Measurements from ENCODE around the gene ZNF385D.

The ZNF385D gene

GRCh38 chr3:21524133-21524532 lies 226.9 kb downstream of the ZNF385D start:
- no peaks in the 10 kb centered on the region for H3K27me3 ChIP-seq (ENCODE audit: insufficient read depth, low read length)
- no peaks in the 10 kb centered on the region for H3K36me3 ChIP-seq (ENCODE audit: control insufficient read depth in 1 of 2, insufficient read depth in 2 of 2, low read length in 2 of 2)
- no peak overlapping the region for H2BK120ac ChIP-seq (ENCODE audit: insufficient read depth, low read length, poor library complexity)
- no peaks in the 10 kb centered on the region for H3K9me3 ChIP-seq (ENCODE audit: insufficient read depth, low read depth, low read length)
- no peak overlapping the region for H3K9ac ChIP-seq (ENCODE audit: low read length)
- no peaks in the 10 kb centered on the region for H3K79me2 ChIP-seq (ENCODE audit: control insufficient read depth, insufficient read depth, low read length, poor library complexity)
- H3K14ac ChIP-seq (ENCODE audit: low read length), result no peak overlapping the region
- no peak overlapping the region for H3K27ac ChIP-seq (ENCODE audit: low read depth, low read length)
- H3K23ac ChIP-seq (ENCODE audit: low read length), result no peak overlapping the region
- H3K4me2 ChIP-seq (ENCODE audit: low read length), result no peak overlapping the region
- H4K91ac ChIP-seq (ENCODE audit: low read depth, low read length), result no peak overlapping the region
- H3K18ac ChIP-seq (ENCODE audit: low read length), result no peak overlapping the region
- no CpG with 5 or more reads among the region's 2 CpGs for WGBS (ENCODE audit: extremely low coverage, insufficient coverage, insufficient read length)
- H4K12ac ChIP-seq (ENCODE audit: low read depth, low read length), result no peak overlapping the region
- no peak overlapping the region for H4K8ac ChIP-seq (ENCODE audit: low read depth, low read length)
- H2AFZ ChIP-seq (ENCODE audit: insufficient read depth, low read length, poor library complexity), result no peak overlapping the region
- H2BK12ac ChIP-seq (ENCODE audit: low read length), result no peak overlapping the region
- H3K4ac ChIP-seq (ENCODE audit: low read depth, low read length), result no peak overlapping the region
- H3K4me1 ChIP-seq (ENCODE audit: control insufficient read depth in 1 of 2, insufficient read depth in 2 of 2, low read length in 2 of 2), result no peaks in the 10 kb centered on the region
- H2BK5ac ChIP-seq (ENCODE audit: low read depth, low read length, poor library complexity), result no peak overlapping the region
- no peak overlapping the region for H3K4me3 ChIP-seq (ENCODE audit: low read depth, low read length)
- H2AK5ac ChIP-seq (ENCODE audit: low read length), result no peak overlapping the region
- H3K79me1 ChIP-seq (ENCODE audit: low read length), result no peaks in the 10 kb centered on the region
- no peak for DNase-seq

GRCh38 chr3:21520106-21520963 lies 230.7 kb downstream of the ZNF385D start:
- no peaks in the 10 kb centered on the region for H3K79me1 ChIP-seq (ENCODE audit: low read length)
- no peaks in the 10 kb centered on the region for H3K4me1 ChIP-seq (ENCODE audit: control insufficient read depth in 1 of 2, insufficient read depth in 2 of 2, low read length in 2 of 2)
- no peak overlapping the region for H2AK5ac ChIP-seq (ENCODE audit: low read length)
- no peaks in the 10 kb centered on the region for H3K27me3 ChIP-seq (ENCODE audit: insufficient read depth, low read length)
- no peaks in the 10 kb centered on the region for H3K9me3 ChIP-seq (ENCODE audit: insufficient read depth, low read depth, low read length)
- no peak overlapping the region for H4K12ac ChIP-seq (ENCODE audit: low read depth, low read length)
- H2BK120ac ChIP-seq (ENCODE audit: insufficient read depth, low read length, poor library complexity), result no peak overlapping the region
- no peak overlapping the region for H4K91ac ChIP-seq (ENCODE audit: low read depth, low read length)
- H3K4me2 ChIP-seq (ENCODE audit: low read length), result no peak overlapping the region
- no peak overlapping the region for H4K8ac ChIP-seq (ENCODE audit: low read depth, low read length)
- H3K4ac ChIP-seq (ENCODE audit: low read depth, low read length), result no peak overlapping the region
- no peak overlapping the region for H3K14ac ChIP-seq (ENCODE audit: low read length)
- no peak overlapping the region for H2AFZ ChIP-seq (ENCODE audit: insufficient read depth, low read length, poor library complexity)
- H3K27ac ChIP-seq (ENCODE audit: low read depth, low read length), result no peak overlapping the region
- H2BK5ac ChIP-seq (ENCODE audit: low read depth, low read length, poor library complexity), result no peak overlapping the region
- no CpG with 5 or more reads among the region's 4 CpGs for WGBS (ENCODE audit: extremely low coverage, insufficient coverage, insufficient read length)
- no peak overlapping the region for H2BK12ac ChIP-seq (ENCODE audit: low read length)
- no peak overlapping the region for H3K4me3 ChIP-seq (ENCODE audit: low read depth, low read length)
- H3K18ac ChIP-seq (ENCODE audit: low read length), result no peak overlapping the region
- H3K9ac ChIP-seq (ENCODE audit: low read length), result no peak overlapping the region
- no peak for DNase-seq
- H3K36me3 ChIP-seq (ENCODE audit: control insufficient read depth in 1 of 2, insufficient read depth in 2 of 2, low read length in 2 of 2), result no peaks in the 10 kb centered on the region
- H3K79me2 ChIP-seq (ENCODE audit: control insufficient read depth, insufficient read depth, low read length, poor library complexity), result no peaks in the 10 kb centered on the region
- no peak overlapping the region for H3K23ac ChIP-seq (ENCODE audit: low read length)

GRCh38 chr3:21517184-21517583 lies 233.8 kb downstream of the ZNF385D start:
- Histone ChIP-seq H2BK5ac (ENCODE audit: low read depth, low read length, poor library complexity) (no peak overlapping the region), H4K8ac (ENCODE audit: low read depth, low read length) (no peak overlapping the region), H2BK120ac (ENCODE audit: insufficient read depth, low read length, poor library complexity) (no peak overlapping the region), H3K18ac (ENCODE audit: low read length) (no peak overlapping the region), H3K27me3 (ENCODE audit: insufficient read depth, low read length) (no peaks in the 10 kb centered on the region), H3K27ac (ENCODE audit: low read depth, low read length) (no peak overlapping the region), H3K4me3 (ENCODE audit: low read depth, low read length) (no peak overlapping the region), H3K4me1 (ENCODE audit: control insufficient read depth in 1 of 2, insufficient read depth in 2 of 2, low read length in 2 of 2) (no peaks in the 10 kb centered on the region), H3K79me2 (ENCODE audit: control insufficient read depth, insufficient read depth, low read length, poor library complexity) (no peaks in the 10 kb centered on the region), H3K4ac (ENCODE audit: low read depth, low read length) (no peak overlapping the region), H4K12ac (ENCODE audit: low read depth, low read length) (no peak overlapping the region), H4K91ac (ENCODE audit: low read depth, low read length) (no peak overlapping the region), H2AFZ (ENCODE audit: insufficient read depth, low read length, poor library complexity) (no peak overlapping the region), H3K9me3 (ENCODE audit: insufficient read depth, low read depth, low read length) (no peaks in the 10 kb centered on the region), H3K36me3 (ENCODE audit: control insufficient read depth in 1 of 2, insufficient read depth in 2 of 2, low read length in 2 of 2) (no peaks in the 10 kb centered on the region), H3K4me2 (ENCODE audit: low read length) (no peak overlapping the region), H2AK5ac (ENCODE audit: low read length) (no peak overlapping the region), H3K79me1 (ENCODE audit: low read length) (no peaks in the 10 kb centered on the region), H3K9ac (ENCODE audit: low read length) (no peak overlapping the region), H3K14ac (ENCODE audit: low read length) (no peak overlapping the region), H3K23ac (ENCODE audit: low read length) (no peak overlapping the region), H2BK12ac (ENCODE audit: low read length) (no peak overlapping the region)
- WGBS (ENCODE audit: extremely low coverage, insufficient coverage, insufficient read length), result no CpG with 5 or more reads among the region's 3 CpGs
- no peak for DNase-seq

GRCh38 chr3:21515417-21515816 lies 235.6 kb downstream of the ZNF385D start:
- Histone ChIP-seq H3K14ac (ENCODE audit: low read length) (no peak overlapping the region), H3K23ac (ENCODE audit: low read length) (no peak overlapping the region), H3K4ac (ENCODE audit: low read depth, low read length) (no peak overlapping the region), H3K27ac (ENCODE audit: low read depth, low read length) (no peak overlapping the region), H3K4me1 (ENCODE audit: control insufficient read depth in 1 of 2, insufficient read depth in 2 of 2, low read length in 2 of 2) (no peaks in the 10 kb centered on the region), H3K4me2 (ENCODE audit: low read length) (no peak overlapping the region), H2BK120ac (ENCODE audit: insufficient read depth, low read length, poor library complexity) (no peak overlapping the region), H3K79me2 (ENCODE audit: control insufficient read depth, insufficient read depth, low read length, poor library complexity) (no peaks in the 10 kb centered on the region), H3K18ac (ENCODE audit: low read length) (no peak overlapping the region), H3K27me3 (ENCODE audit: insufficient read depth, low read length) (no peaks in the 10 kb centered on the region), H2AK5ac (ENCODE audit: low read length) (no peak overlapping the region), H3K79me1 (ENCODE audit: low read length) (no peaks in the 10 kb centered on the region), H2BK5ac (ENCODE audit: low read depth, low read length, poor library complexity) (no peak overlapping the region), H3K36me3 (ENCODE audit: control insufficient read depth in 1 of 2, insufficient read depth in 2 of 2, low read length in 2 of 2) (no peaks in the 10 kb centered on the region), H3K9me3 (ENCODE audit: insufficient read depth, low read depth, low read length) (no peaks in the 10 kb centered on the region), H3K9ac (ENCODE audit: low read length) (no peak overlapping the region), H3K4me3 (ENCODE audit: low read depth, low read length) (no peak overlapping the region), H2AFZ (ENCODE audit: insufficient read depth, low read length, poor library complexity) (no peak overlapping the region), H4K8ac (ENCODE audit: low read depth, low read length) (no peak overlapping the region), H2BK12ac (ENCODE audit: low read length) (no peak overlapping the region), H4K91ac (ENCODE audit: low read depth, low read length) (no peak overlapping the region), H4K12ac (ENCODE audit: low read depth, low read length) (no peak overlapping the region)
- no CpG with 5 or more reads among the region's 1 CpG for WGBS (ENCODE audit: extremely low coverage, insufficient coverage, insufficient read length)
- DNase-seq, result no peak
